GM23338 (cell line): Measurements from ENCODE around the gene CYB561D1. TPM values are rescaled to one million over a fixed set of nuclear protein-coding genes. Genes with fewer than 3 reads are reported as not detected.

Source experiments
- ATAC-seq: fragments of 200-7000 bp; cut with Tn5 transposase; 3 replicates; pipeline ENCODE4 v1.9.1; 2020
- DNase-seq: peaks from one replicate; pipeline ENCODE4 v3.0.0-alpha.2; 2015; ENCODE audit warnings: low spot score
- H2AFZ ChIP-seq: fragments of 200-600 bp; sonication (generic); 2 replicates; pipeline ENCODE4 v1.8.0; 2016; ENCODE audit warnings: antibody characterized with exemption, mild to moderate bottlenecking, moderate library complexity
- H3F3A ChIP-seq: fragments of 200-600 bp; sonication (generic); replicated peaks from 2 replicates; pipeline ENCODE4 v1.8.0; 2017; ENCODE audit warnings: antibody characterized with exemption, mixed run types, low read depth
- H3K27ac ChIP-seq: fragments of 200-600 bp; sonication (generic); 2 replicates; pipeline ENCODE4 v1.6.1; 2016; ENCODE audit warnings: low read depth
- H3K27me3 ChIP-seq: fragments of 200-600 bp; sonication (generic); 2 replicates; pipeline ENCODE4 v1.8.0; 2016; ENCODE audit warnings: mild to moderate bottlenecking, mixed run types, moderate library complexity; ENCODE audit not compliant: insufficient read depth
- H3K36me3 ChIP-seq: fragments of 200-600 bp; sonication (generic); 2 replicates; pipeline ENCODE4 v1.8.0; 2016; ENCODE audit warnings: mild to moderate bottlenecking; ENCODE audit not compliant: insufficient read depth
- H3K4me1 ChIP-seq: fragments of 200-600 bp; sonication (generic); 2 replicates; pipeline ENCODE4 v1.8.0; 2016; ENCODE audit warnings: mild to moderate bottlenecking, moderate library complexity; ENCODE audit not compliant: insufficient read depth
- H3K4me2 ChIP-seq: fragments of 200-600 bp; sonication (generic); 2 replicates; pipeline ENCODE4 v1.7.1; 2017; ENCODE audit warnings: mixed run types
- H3K4me3 ChIP-seq: fragments of 200-600 bp; sonication (generic); 2 replicates; pipeline ENCODE4 v1.6.1; 2016; ENCODE audit warnings: mixed run types
- H3K79me2 ChIP-seq: fragments of 200-600 bp; sonication (generic); replicated peaks from 2 replicates; pipeline ENCODE4 v1.8.0; 2017; ENCODE audit warnings: mild to moderate bottlenecking; ENCODE audit not compliant: insufficient read depth
- H3K9me2 ChIP-seq: fragments of 200-600 bp; sonication (generic); 2 replicates; pipeline ENCODE4 v1.8.0; 2017; ENCODE audit not compliant: insufficient read depth
- H4K20me1 ChIP-seq: fragments of 200-600 bp; sonication (generic); replicated peaks from 2 replicates; pipeline ENCODE4 v1.8.0; 2017; ENCODE audit warnings: mild to moderate bottlenecking; ENCODE audit not compliant: insufficient read depth
- H3K27ac Mint-ChIP-seq: 2 replicates; pipeline ENCODE4 v1.8.0; 2020; ENCODE audit warnings: inconsistent platforms, mild to moderate bottlenecking, moderate library complexity, mixed read lengths
- H3K27me3 Mint-ChIP-seq: 3 replicates; pipeline ENCODE4 v1.8.0; 2022; ENCODE audit warnings: low read depth, mild to moderate bottlenecking, moderate library complexity, mixed read lengths, inconsistent platforms; ENCODE audit not compliant: insufficient read depth, poor library complexity
- H3K36me3 Mint-ChIP-seq: 3 replicates; pipeline ENCODE4 v1.8.0; 2021; ENCODE audit warnings: low read depth, mild to moderate bottlenecking, inconsistent platforms, moderate library complexity, mixed read lengths
- H3K4me1 Mint-ChIP-seq: 3 replicates; pipeline ENCODE4 v1.8.0; 2020; ENCODE audit warnings: mild to moderate bottlenecking, inconsistent platforms, mixed read lengths
- H3K4me3 Mint-ChIP-seq: 3 replicates; pipeline ENCODE4 v1.8.0; 2021; ENCODE audit warnings: moderate library complexity, mild to moderate bottlenecking, inconsistent platforms, mixed read lengths
- H3K9me3 Mint-ChIP-seq: 3 replicates; pipeline ENCODE4 v1.8.0; 2020; ENCODE audit warnings: moderate library complexity, mild to moderate bottlenecking, inconsistent platforms, mixed read lengths
- CREB1 ChIP-seq: fragments of 250-450 bp; sonication (Bioruptor Pico); IDR thresholded peaks from 2 replicates; pipeline ENCODE4 v1.5.0; 2020; ENCODE audit warnings: low read depth, mild to moderate bottlenecking, moderate library complexity
- CTCF ChIP-seq, 2 experiments: fragments of 200-600 bp in 1 of 2; sonication (generic) in 1 of 2; conservative IDR thresholded peaks; 2 replicates each; pipeline versions ENCODE4 v1.5.1 to v1.6.1; 2016 to 2017; ENCODE audit warnings: antibody characterized with exemption in 2 of 2, low read depth in 2 of 2, mild to moderate bottlenecking in 2 of 2, moderate library complexity in 1 of 2
- EZH2 ChIP-seq: fragments of 200-600 bp; sonication (generic); IDR thresholded peaks from one replicate; pipeline ENCODE4 v1.8.0; 2017; ENCODE audit warnings: antibody characterized with exemption, mild to moderate bottlenecking, low read depth; ENCODE audit not compliant: unreplicated experiment
- EZH2phosphoT487 ChIP-seq: fragments of 200-600 bp; sonication (generic); IDR thresholded peaks from one replicate; pipeline ENCODE4 v1.8.1; 2018; ENCODE audit warnings: antibody characterized with exemption; ENCODE audit not compliant: unreplicated experiment
- NANOG ChIP-seq: IDR thresholded peaks from 2 replicates; pipeline ENCODE4 v1.6.1; 2016; ENCODE audit warnings: antibody characterized with exemption, borderline replicate concordance
- POLR2AphosphoS5 ChIP-seq: IDR thresholded peaks from 2 replicates; pipeline ENCODE4 v1.6.1; 2016; ENCODE audit warnings: antibody characterized with exemption, low read depth
- REST ChIP-seq: IDR thresholded peaks from one replicate; pipeline ENCODE4 v1.6.1; 2018; ENCODE audit warnings: antibody characterized with exemption; ENCODE audit not compliant: unreplicated experiment
- STAT1 ChIP-seq: IDR thresholded peaks from one replicate; pipeline ENCODE4 v1.6.1; 2016; ENCODE audit warnings: antibody characterized with exemption; ENCODE audit not compliant: unreplicated experiment
- ZNF114 ChIP-seq: fragments of 250-450 bp; sonication (Bioruptor Pico); IDR thresholded peaks from 2 replicates; pipeline ENCODE4 v1.5.0; 2020; ENCODE audit warnings: mild to moderate bottlenecking, moderate library complexity
- ZNF462 ChIP-seq: fragments of 250-450 bp; sonication (Bioruptor Pico); IDR thresholded peaks from 2 replicates; pipeline ENCODE4 v1.5.0; 2020; ENCODE audit warnings: mild to moderate bottlenecking, moderate library complexity
- polyA plus RNA-seq: library from polyadenylated mRNA; unstranded; fragments of >200 nt; fragmentation: Nextera tagmentation; extraction: Ambion mirVana; gene quantifications from 2 replicates; pipeline ENCODE4 v1.2.1, GENCODE V29; 2016
- total RNA-seq: library from RNA; depleted of rRNA; stranded (reverse); fragments of >200 nt; shearing (Covaris generic); gene quantifications from 2 replicates; pipeline ENCODE4 v1.2.3, GENCODE V29; 2014

Gene CYB561D1
- total and polyA plus RNA-seq, 2 experiments from 2014 or later = 0.95 to 2.7 TPM

GRCh38 chr1:109547463-109548320 is 53.8 kb downstream of the CYB561D1 start (continued):
- TF ChIP-seq ZNF114 (CRISPR knock-in tag) (no peak), STAT1 (no peak), REST (no peak), EZH2phosphoT487 (no peak), POLR2AphosphoS5 (no peak), CREB1 (CRISPR knock-in tag) (no peak), NANOG (no peak), EZH2 (no peak)

- peaks cover 14% of the 10 kb centered on the region for H3K4me1 ChIP-seq
- H3K79me2 ChIP-seq = peaks cover 56% of the 10 kb centered on the region
- H3K36me3 ChIP-seq = no peaks in the 10 kb centered on the region
- no peaks in the 10 kb centered on the region for H3K27me3 ChIP-seq
- H3K9me2 ChIP-seq = no peaks in the 10 kb centered on the region
- H2AFZ ChIP-seq = peak within 1 kb of the TSS; percentile 89
- peak within 1 kb of the TSS; percentile 91 for H3K4me3 ChIP-seq
- ATAC-seq = peak; percentile 96
- no peaks in the 10 kb centered on the region for H3F3A ChIP-seq
- Mint-ChIP-seq H3K36me3 (no peaks in the 10 kb centered on the region), H3K4me1 (peaks cover 28% of the 10 kb centered on the region), H3K9me3 (no peaks in the 10 kb centered on the region), H3K27ac (peak within 1 kb of the TSS; percentile 98), H3K27me3 (peaks cover 5% of the 10 kb centered on the region), H3K4me3 (peak within 1 kb of the TSS; percentile 90)
- peak within 1 kb of the TSS; percentile 91 for H3K4me2 ChIP-seq
- peak; percentile 97 for DNase-seq
- H3K27ac ChIP-seq = peak within 1 kb of the TSS; percentile 89
- H4K20me1 ChIP-seq = peaks cover 23% of the 10 kb centered on the region
- TF ChIP-seq POLR2AphosphoS5 (peak; percentile 96), CREB1 (CRISPR knock-in tag) (peak; percentile 83), ZNF462 (no peak), CTCF (conservative IDR thresholded peaks at IDR 0.05; ENCODE audit: low read depth in 2 of 2) (no peak), NANOG (no peak)
Observed at GRCh38 chr1:109548321-109549267, 54.7 kb downstream of the CYB561D1 start, which contains the start of gene GNAI3. Gene GNAI3 (plus strand): TSS chr1:109548615. CDS start chr1:109548721, 106 bp downstream.
